Measurements from ENCODE around the gene CLEC4M.
"Not testable (repeated sequence)": the region's sequence is repeated elsewhere in the genome, so short reads cannot be mapped to it uniquely, and the experiment has no call there.

The CLEC4M gene

GRCh38 chr19:7778081-7778480, 15.0 kb downstream of the CLEC4M start:
- DNase-seq: no peak

DNA sequence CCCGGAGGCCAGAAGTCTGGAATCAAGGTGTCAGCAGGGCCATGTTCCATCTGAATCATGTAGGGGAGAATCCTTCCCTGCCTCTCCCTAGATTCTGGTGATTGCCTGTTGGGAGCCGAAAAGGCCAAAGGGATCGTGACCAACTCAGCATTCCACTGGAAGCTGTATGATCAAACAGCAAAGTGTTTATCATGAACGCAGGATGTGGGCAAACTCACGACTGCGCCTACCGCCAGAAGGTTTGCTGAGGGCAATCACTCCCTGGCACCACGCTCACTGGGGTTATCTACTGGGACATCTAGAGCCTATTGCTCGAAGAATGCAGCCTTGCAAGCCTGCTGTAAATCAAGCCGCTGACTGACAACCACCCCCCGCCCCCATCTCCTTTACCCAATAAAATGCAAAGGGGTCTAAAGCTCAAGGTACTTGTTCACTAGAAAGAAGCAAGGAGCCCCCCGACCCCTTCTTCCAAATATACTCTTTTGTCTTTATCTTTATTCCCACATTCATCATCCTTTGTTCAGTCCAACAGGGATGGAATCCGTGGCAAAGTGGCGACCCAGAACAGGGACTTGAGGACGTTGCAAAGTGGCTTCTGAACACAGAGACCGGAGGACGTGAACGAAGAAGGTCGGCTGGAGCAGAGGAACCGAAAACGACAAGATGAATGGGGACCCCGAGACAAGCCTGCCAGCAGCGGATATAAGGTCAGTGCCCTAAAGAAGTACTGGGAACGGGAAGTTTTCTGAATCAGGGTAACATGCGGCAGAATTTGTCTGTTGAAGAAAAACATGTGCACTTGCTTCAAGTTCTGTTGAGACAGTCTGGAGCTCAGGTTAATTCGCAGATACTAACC, 16.8 kb downstream of the CLEC4M start:
- no peak for DNase-seq

DNA sequence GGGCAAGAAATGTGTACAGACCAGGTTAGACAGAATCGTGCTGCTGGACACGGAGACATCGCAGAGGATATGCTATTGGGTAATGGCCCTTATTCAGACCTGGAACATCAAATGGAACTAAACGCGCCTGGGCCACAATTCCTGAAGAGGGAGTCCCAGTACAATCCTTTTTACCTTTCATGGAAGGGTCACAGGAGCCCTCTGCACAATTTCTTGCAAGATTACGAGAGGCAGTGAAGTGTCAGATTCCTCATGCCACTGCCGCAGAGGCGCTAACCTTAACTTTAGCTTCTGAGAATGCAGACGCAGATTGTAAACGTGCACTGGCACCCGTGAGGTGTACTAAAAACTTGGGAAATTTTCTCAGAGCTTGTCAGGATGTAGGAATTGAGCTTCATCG, 18.1 kb downstream of the CLEC4M start:
- DNase-seq: no peak

GRCh38 chr19:7783991-7784423, 21.0 kb downstream of the CLEC4M start:
- DNase-seq: no peak

GRCh38 chr19:7784856-7785255, 21.8 kb downstream of the CLEC4M start:
- DNase-seq: no peak

DNA sequence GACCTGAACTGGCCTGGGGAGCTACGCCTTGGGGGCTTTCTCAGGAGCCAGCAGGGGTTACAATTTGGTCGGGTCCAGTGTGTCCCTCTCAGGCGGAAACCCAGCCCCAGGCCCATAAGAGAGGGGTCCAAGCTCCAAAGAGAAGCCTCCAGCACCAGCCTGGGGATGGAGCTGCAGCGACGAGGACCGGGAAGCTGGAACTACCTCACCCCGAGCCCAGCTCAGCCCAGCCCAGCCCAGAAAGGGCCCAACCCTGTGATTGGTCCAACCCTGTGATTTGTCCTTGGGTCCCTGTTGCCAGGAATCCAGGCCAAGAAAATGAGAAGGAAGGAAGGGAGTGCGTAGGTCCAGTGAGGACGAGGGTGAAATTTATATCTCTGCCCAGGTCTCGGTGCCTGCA, 24.1 kb downstream of the CLEC4M start:
- no peak for DNase-seq

DNA sequence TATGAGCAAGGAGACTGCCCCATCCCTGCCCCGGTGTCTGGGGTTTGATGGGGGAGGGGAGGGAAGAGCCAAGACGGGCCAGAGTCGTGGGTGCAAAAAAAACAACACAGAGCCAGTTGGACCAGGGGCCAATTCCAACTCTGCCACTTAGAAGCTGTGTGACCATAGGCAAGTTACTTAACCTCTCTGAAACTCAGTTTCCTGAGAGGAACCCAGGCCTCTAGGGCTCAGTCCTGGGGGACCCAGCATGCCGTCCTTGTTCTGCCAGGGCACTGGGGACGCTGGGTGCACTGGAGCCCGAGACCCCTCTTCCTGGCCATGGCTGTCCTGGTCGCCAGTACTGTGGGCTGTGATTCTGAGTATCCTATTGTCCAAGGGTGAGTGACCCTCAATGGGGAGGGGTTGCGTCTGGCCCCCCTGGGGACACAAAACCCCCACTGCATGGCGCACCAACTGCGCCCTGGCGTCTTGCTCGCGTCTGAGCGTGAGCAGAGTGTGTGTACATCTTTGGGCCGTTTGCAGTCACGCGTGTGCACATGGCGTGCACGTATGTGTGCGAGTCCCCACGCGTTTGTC, 24.6 kb downstream of the CLEC4M start:
- no peak for DNase-seq

GRCh38 chr19:7788178-7788932, 25.3 kb downstream of the CLEC4M start:
- DNase-seq: no peak

DNA sequence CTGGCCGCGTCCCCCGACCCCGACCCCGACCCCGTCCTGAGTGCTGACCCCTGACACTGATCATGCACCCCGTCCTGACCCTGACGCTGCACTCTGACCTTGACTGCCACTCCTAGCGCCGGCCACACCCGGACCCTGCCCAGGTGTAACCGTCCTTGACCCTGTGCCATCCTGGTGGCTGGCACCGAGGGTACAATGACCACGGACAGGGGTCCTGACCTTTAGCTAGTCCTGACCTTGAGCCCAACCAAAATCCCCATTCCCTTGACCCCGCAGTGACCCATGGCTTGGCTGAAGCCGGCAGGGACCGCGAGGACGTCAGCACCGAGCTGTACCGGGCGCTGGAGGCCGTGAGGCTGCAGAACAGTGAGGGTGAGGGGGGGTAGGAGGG, 25.9 kb downstream of the CLEC4M start:
- no peak for DNase-seq

DNA sequence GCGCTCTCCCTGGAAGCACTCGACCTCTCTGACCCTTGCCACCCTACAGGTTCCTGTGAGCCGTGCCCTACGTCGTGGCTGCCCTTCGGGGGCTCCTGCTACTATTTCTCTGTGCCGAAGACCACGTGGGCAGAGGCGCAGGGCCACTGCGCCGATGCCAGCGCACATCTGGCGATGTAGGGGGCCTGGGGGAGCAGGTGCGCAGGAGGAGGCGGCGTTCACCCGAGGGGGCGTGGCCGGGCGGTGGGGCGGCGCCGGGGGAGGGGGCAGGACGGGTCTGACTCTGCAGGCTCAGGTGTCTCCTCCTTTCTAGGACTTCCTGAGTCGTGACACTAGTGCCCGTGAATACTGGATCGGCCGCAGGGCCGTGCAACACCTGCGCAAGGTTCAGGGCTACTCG, 26.4 kb downstream of the CLEC4M start:
- no peak for DNase-seq

DNA sequence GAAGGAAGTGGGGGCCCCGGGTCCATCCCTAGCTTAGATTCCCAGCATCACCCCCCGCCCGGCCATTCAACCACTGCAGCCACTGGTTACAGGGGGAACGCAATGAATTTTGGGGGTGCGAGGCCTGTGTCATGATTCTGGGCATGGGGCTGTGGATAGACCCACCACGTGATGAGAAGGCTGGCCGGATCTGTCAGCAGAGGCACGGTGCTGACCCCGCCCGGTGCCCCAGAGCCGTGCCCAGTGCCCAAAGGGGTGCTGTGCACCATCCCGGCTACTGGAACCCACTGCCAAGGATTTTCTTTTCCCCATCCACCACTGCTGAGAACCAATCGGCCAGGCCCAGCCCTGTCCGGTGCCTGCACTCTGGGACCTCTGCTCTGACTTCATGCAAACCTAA, 27.4 kb downstream of the CLEC4M start:
- no peak for DNase-seq

- no peak for DNase-seq
Observed at GRCh38 chr19:7792281-7792680, 29.2 kb downstream of the CLEC4M start.

DNA sequence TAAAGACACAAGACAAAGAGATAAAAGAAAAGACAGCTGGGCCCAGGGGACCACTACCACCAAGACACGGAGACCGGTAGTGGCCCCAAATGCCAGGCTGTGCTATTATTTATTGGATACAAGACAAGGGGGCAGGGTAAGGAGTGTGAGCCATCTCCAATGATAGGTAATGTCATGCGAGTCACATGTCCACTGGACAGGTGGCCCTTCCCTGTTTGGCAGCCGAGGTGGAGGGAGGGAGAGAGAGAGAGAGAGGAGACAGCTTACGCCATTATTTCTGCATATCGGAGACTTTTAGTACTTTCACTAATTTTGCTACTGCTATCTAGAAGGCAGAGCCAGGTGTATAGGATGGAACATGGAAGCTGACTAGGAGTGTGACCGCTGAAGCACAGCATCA, 29.7 kb downstream of the CLEC4M start:
- DNase-seq: not testable (repeated sequence)

- no peak for DNase-seq
Observed at GRCh38 chr19:7793493-7793892, 30.4 kb downstream of the CLEC4M start.

- no peak for DNase-seq
Observed at GRCh38 chr19:7795555-7796161, 32.6 kb downstream of the CLEC4M start.

- DNase-seq: no peak
Observed at GRCh38 chr19:7799640-7800355, 36.8 kb downstream of the CLEC4M start.

- DNase-seq: no peak
Observed at GRCh38 chr19:7801020-7801570, 38.1 kb downstream of the CLEC4M start.

- DNase-seq: no peak
Observed at GRCh38 chr19:7806234-7806633, 43.2 kb downstream of the CLEC4M start.

DNA sequence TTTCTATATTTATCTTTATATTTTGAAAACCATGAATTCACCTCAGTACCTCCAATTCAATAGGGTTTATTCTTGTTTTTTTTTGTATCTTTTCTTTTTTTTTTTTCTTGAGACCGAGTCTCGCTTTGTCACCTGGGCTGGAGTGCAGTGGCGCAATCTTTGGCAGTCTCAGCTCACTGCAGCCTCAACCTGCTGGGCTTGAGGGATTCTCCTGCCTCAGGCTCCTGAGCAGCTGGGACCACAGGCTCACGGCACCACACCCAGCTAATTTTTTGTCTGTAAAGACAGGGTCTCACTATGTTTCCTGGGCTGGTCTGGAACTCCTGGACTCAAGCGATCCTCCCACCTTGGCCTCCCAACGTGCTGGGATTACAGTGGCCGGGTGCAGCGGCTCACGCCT, 43.8 kb downstream of the CLEC4M start:
- DNase-seq: no peak

DNA sequence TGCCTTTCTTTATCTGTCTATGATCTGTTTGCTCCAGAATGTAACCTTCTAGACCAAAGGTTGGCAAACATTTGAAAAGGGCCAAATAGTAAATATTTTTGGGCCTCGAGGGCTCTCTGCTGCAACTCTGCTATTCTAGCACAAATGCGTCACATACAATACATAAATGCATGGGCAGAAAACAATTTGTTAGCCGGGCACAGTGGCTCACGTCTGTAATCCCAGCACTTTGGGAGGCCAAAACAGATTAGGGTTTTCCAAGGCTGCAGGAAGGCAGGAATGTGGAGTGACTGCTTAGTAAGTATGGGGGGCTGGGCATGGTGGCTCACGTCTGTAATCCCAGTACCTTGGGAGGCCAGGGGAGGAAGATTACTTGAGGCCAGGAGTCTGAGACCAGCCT, 45.1 kb downstream of the CLEC4M start:
- no peak for DNase-seq

DNA sequence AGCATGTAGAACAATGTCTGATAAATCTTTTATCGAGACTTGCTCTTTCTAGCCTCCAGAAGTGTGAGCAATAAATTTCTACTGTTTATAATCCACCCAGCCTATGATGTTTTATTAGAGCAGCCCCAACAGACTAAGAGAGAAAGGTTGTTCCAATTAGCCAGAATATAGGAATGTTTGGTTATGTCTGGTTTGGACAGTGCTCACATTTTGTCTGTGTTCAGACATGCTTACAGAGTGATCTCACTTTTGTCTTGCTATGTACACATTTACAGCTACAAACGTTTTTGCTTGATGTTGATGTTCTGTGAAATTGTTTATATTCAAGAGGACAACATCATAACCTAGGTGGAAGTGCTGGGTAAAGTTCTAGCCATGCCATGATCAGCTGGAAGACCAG, 48.9 kb downstream of the CLEC4M start:
- no peak for DNase-seq

DNA sequence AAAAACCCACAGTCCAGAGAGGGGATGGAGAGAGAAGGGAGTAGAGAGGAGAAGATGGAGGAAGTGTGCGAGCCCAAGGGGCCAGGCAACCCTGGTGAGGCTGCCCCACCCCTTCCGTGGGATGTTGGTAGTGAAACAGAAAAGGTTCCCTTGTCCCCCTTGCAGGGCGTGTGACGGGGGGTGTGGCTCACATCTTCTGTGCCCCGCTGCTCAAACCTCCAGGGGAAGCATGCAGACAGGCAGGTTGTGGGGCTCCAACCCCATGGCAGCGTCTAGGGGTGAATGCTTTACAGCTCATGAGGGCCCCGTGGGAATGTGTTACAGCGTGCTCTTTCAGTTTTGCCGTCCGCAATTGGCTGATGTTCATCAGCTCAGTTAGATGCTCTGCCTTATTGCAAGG, 52.3 kb downstream of the CLEC4M start:
- DNase-seq: no peak
